B cell (primary cell): ENCODE data around the gene HHIPL1. TPM values are rescaled to one million over a fixed set of nuclear protein-coding genes. Genes with fewer than 3 reads are reported as not detected.

Source experiments
- ATAC-seq: fragments of 200-7000 bp; cut with Tn5 transposase; one replicate; pipeline ENCODE4 v1.10.0; 2021; ENCODE audit warnings: low read depth, mild to moderate bottlenecking, moderate number of reproducible peaks, moderate library complexity
- CTCF ChIA-PET: fragments of 350-600 bp; sonication (Branson Sonifier 250); formaldehyde crosslinking; loops from one replicate; lab custom pipeline; 2021; ENCODE audit warnings: antibody characterized with exemption, inconsistent platforms; lab: Charles Lee
- POLR2A ChIA-PET: fragments of 350-600 bp; sonication (Branson Sonifier 250); formaldehyde crosslinking; loops from one replicate; lab custom pipeline; 2021; ENCODE audit warnings: antibody characterized with exemption; lab: Charles Lee
- DNase-seq: peaks from one replicate; pipeline ENCODE4 v3.0.0; 2013
- H2AFZ ChIP-seq: 2 replicates; pipeline ENCODE4 v1.6.1; 2012; ENCODE audit warnings: mild to moderate bottlenecking, low read depth, low read length; ENCODE audit not compliant: insufficient read depth, poor library complexity, severe bottlenecking
- H3K27ac ChIP-seq, 2 donors: 1 replicate in 1 of 2; 2 replicates in 1 of 2; pipeline ENCODE4 v1.5.1; 2012 to 2013; ENCODE audit warnings: low read length in 2 of 2, mild to moderate bottlenecking in 2 of 2, moderate library complexity in 1 of 2
- H3K27me3 ChIP-seq, 4 experiments: fragments of 200-600 bp in 1 of 4; sonication (generic) in 1 of 4; replicated peaks in 1 of 4; 1 replicate in 2 of 4; 2 replicates in 2 of 4; pipeline versions ENCODE4 v1.6.1 to v1.7.0; 2013 to 2016; ENCODE audit warnings: low read length in 3 of 4, mild to moderate bottlenecking in 2 of 4, mixed read lengths in 1 of 4, moderate library complexity in 1 of 4; ENCODE audit not compliant: insufficient read depth in 4 of 4, control insufficient read depth in 3 of 4; ENCODE audit errors: control extremely low read depth in 1 of 4
- H3K36me3 ChIP-seq, 2 experiments: replicated peaks in 1 of 2; 1 replicate in 1 of 2; 2 replicates in 1 of 2; pipeline versions ENCODE4 v1.6.1 to v1.7.1; 2013; ENCODE audit warnings: low read length in 1 of 2; ENCODE audit not compliant: insufficient read depth in 2 of 2, control insufficient read depth in 1 of 2; ENCODE audit errors: control extremely low read depth in 1 of 2, extremely low read depth in 1 of 2
- H3K4me1 ChIP-seq, 2 donors: fragments of 200-600 bp in 1 of 2; sonication (generic) in 1 of 2; 1 replicate in 1 of 2; 2 replicates in 1 of 2; pipeline versions ENCODE4 v1.5.1 to v1.6.1; 2013 to 2017; ENCODE audit warnings: low read length in 2 of 2; ENCODE audit not compliant: control insufficient read depth in 2 of 2, insufficient read depth in 2 of 2
- H3K4me2 ChIP-seq: replicated peaks from 2 replicates; pipeline ENCODE3; 2012; ENCODE audit warnings: mild to moderate bottlenecking, low read depth, low read length; ENCODE audit not compliant: poor library complexity, severe bottlenecking
- H3K4me3 ChIP-seq, 5 experiments: fragments of 200-600 bp in 1 of 5; sonication (generic) in 1 of 5; 1 replicate in 3 of 5; 2 replicates in 2 of 5; pipeline versions ENCODE4 v1.5.1 to v1.7.0; 2011 to 2016; ENCODE audit warnings: low read length in 4 of 5, mild to moderate bottlenecking in 4 of 5, low read depth in 2 of 5, control low read depth in 1 of 5, moderate library complexity in 1 of 5; ENCODE audit not compliant: insufficient read depth in 1 of 5; ENCODE audit errors: control extremely low read depth in 1 of 5, extremely low read depth in 1 of 5
- H3K79me2 ChIP-seq: fragments of 200-600 bp; sonication (generic); one replicate; pipeline ENCODE4 v1.6.0; 2016; ENCODE audit warnings: low read length; ENCODE audit not compliant: control insufficient read depth, insufficient read depth
- H3K9ac ChIP-seq: fragments of 200-600 bp; sonication (generic); 2 replicates; pipeline ENCODE4 v1.6.1; 2017; ENCODE audit warnings: mild to moderate bottlenecking, low read length, moderate library complexity
- H3K9me3 ChIP-seq, 3 donors: one replicate each; pipeline versions ENCODE4 v1.6.1 to v1.7.1; 2013; ENCODE audit warnings: low read length in 2 of 3; ENCODE audit not compliant: control insufficient read depth in 2 of 3, insufficient read depth in 1 of 3; ENCODE audit errors: control extremely low read depth in 1 of 3
- H4K20me1 ChIP-seq: 2 replicates; pipeline ENCODE4 v1.6.0; 2012; ENCODE audit warnings: mild to moderate bottlenecking, low read length; ENCODE audit not compliant: insufficient read depth, control insufficient read depth, poor library complexity, severe bottlenecking
- H3K27ac Mint-ChIP-seq: one replicate; pipeline ENCODE4 v1.8.0; 2021; ENCODE audit warnings: mixed read lengths
- H3K27me3 Mint-ChIP-seq: one replicate; pipeline ENCODE4 v1.8.0; 2021; ENCODE audit warnings: mixed read lengths
- H3K4me1 Mint-ChIP-seq: one replicate; pipeline ENCODE4 v1.8.0; 2021; ENCODE audit warnings: mixed read lengths
- H3K4me3 Mint-ChIP-seq: one replicate; pipeline ENCODE4 v1.8.0; 2021; ENCODE audit warnings: mixed read lengths
- H3K9me3 Mint-ChIP-seq: one replicate; pipeline ENCODE4 v1.8.0; 2022; ENCODE audit warnings: mixed read lengths; ENCODE audit not compliant: insufficient read depth
- EZH2 ChIP-seq: IDR thresholded peaks from 2 replicates; pipeline ENCODE4 v1.6.1; 2012; ENCODE audit warnings: borderline replicate concordance, low read depth, mild to moderate bottlenecking, moderate library complexity, low read length; ENCODE audit not compliant: insufficient read depth, poor library complexity, severe bottlenecking
- WGBS: methylation state at CpG from one replicate; pipeline ENCODE4 v1.1.5; 2013; ENCODE audit warnings: missing lambda C conversion rate; ENCODE audit not compliant: insufficient coverage; 5-methylcytosine and 5-hydroxymethylcytosine counted together
- intact Hi-C: fragments of 100-400 bp; cut with micrococcal nuclease; formaldehyde crosslinking; loops from one replicate; pipeline ENCODE4 v1.10.0; 2022
- polyA plus RNA-seq: library from polyadenylated mRNA; depleted of rRNA; stranded (reverse); fragments of >200 nt; gene quantifications from 2 replicates; pipeline ENCODE4 v1.2.3, GENCODE V29; 2012
- total RNA-seq, 2 donors: library from RNA; stranded (reverse); fragments of 120-200 nt in 1 of 2; gene quantifications; 1 replicate in 1 of 2; 2 replicates in 1 of 2; pipeline versions ENCODE4 v1.2.3 to v1.2.4, GENCODE V29; 2013 to 2022
- TF ChIP-seq, protein P1 (sequence below): fragments of 200-600 bp; IDR thresholded peaks from one replicate; pipeline ENCODE4 v1.8.0; 2022; ENCODE audit warnings: antibody characterized with exemption, mild to moderate bottlenecking

Gene HHIPL1
- total and polyA plus RNA-seq, 2 donors (not counting 1 experiment from before 2014, with no cell fraction given), result not detected

DNA sequence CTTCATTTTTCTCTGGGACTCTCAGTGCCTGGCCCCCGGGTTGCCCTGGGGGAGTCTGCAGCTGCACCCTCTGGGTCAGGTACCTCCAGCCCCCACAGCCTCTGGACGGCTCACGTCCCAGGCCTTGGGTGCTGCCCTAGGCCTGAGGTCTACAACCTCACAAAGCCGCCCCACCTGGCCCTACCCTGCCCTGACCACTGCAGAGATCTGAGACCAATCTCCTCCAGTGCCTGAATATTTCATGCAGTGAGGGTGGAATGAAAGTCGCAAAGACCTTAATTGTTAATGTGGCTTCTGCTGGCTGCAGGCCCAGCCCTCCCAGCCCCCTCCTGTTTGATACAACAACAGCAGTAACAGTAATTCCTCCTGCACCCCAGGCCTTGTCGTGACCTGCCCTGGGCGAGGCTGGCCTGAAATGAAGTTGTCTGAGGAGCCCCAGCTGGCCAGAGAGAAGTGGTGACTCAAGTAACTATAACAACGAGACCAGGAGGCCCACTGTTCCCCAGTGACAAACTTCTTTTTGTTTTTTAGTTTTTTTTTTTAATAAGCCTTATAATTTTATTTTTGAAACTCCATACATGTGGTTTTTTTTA is 32.1 kb upstream of the HHIPL1 start:
- DNase-seq, result no peak

DNA sequence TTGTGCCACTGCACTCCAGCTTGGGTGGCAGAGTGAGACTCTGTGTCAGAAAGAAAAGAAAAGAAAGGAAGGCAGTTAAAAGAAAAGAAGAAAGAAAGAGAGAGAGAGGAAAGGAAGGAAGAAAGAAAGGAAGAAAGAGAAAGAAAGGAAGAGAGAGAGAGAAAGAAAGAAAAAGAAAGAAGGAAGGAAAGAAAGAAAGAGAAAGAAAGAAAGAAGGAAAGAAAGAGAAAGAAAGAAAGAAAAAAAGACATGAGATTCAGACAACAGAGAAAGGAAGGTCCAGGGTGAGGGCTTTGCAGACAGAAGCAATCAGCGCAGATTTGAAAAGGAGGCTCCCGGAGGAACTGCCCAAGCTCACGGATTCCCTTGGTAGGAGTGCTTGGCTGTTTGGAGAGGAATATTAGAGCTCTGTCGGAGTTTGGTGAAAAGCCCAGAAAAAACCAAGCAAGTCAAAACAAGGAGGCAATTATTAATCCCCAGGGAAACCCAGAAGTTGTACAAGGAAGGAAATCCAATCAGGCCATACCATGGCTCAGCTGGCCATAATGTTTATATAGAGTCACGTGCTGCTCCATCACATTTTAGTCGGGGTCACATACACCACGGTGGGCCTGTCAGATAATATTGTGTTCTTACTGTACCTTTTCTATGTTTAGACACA is 29.3 kb upstream of the HHIPL1 start:
- Histone ChIP-seq H3K4me2 (no peak overlapping the region), H3K4me1 (no peaks in the 10 kb centered on the region), H3K9ac (no peak overlapping the region), H4K20me1 (no peaks in the 10 kb centered on the region), H3K9me3 (no peaks in the 10 kb centered on the region), H3K36me3 (no peaks in the 10 kb centered on the region), H3K27me3 (peaks cover 0 to 30% (median 3%) of the 10 kb centered on the region in 4 experiments), H3K27ac (no peak overlapping the region), H2AFZ (no peak overlapping the region), H3K79me2 (no peaks in the 10 kb centered on the region), H3K4me3 (no peak overlapping the region)
- intact Hi-C loops, result no loop called here
- Mint-ChIP-seq H3K4me3 (no peak overlapping the region), H3K27ac (no peak overlapping the region), H3K9me3 (no peaks in the 10 kb centered on the region), H3K4me1 (no peaks in the 10 kb centered on the region), H3K27me3 (peaks cover 24% of the 10 kb centered on the region)
- ChIA-PET POLR2A (no interaction called here), CTCF (no interaction called here)
- ATAC-seq (no peak), DNase-seq (no peak)
- 77% methylated on average over 6 of the region's 7 CpGs for WGBS
- TF ChIP-seq EZH2, result no peak
- TF ChIP-seq, protein P1, sequence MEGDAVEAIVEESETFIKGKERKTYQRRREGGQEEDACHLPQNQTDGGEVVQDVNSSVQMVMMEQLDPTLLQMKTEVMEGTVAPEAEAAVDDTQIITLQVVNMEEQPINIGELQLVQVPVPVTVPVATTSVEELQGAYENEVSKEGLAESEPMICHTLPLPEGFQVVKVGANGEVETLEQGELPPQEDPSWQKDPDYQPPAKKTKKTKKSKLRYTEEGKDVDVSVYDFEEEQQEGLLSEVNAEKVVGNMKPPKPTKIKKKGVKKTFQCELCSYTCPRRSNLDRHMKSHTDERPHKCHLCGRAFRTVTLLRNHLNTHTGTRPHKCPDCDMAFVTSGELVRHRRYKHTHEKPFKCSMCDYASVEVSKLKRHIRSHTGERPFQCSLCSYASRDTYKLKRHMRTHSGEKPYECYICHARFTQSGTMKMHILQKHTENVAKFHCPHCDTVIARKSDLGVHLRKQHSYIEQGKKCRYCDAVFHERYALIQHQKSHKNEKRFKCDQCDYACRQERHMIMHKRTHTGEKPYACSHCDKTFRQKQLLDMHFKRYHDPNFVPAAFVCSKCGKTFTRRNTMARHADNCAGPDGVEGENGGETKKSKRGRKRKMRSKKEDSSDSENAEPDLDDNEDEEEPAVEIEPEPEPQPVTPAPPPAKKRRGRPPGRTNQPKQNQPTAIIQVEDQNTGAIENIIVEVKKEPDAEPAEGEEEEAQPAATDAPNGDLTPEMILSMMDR, result peak; percentile 11

More for the DNA sequence above, 32.1 kb upstream of the HHIPL1 start:
- Mint-ChIP-seq H3K4me3 (no peak overlapping the region), H3K27me3 (peaks cover 19% of the 10 kb centered on the region), H3K4me1 (no peaks in the 10 kb centered on the region), H3K9me3 (no peaks in the 10 kb centered on the region), H3K27ac (no peak overlapping the region)
- Histone ChIP-seq H3K79me2 (no peaks in the 10 kb centered on the region), H3K27me3 (peaks cover 0 to 16% (median 0%) of the 10 kb centered on the region in 4 experiments), H4K20me1 (no peaks in the 10 kb centered on the region), H3K4me3 (no peak overlapping the region), H3K36me3 (no peaks in the 10 kb centered on the region), H2AFZ (no peak overlapping the region), H3K9me3 (no peaks in the 10 kb centered on the region), H3K4me2 (no peak overlapping the region), H3K9ac (no peak overlapping the region), H3K4me1 (no peaks in the 10 kb centered on the region), H3K27ac (no peak overlapping the region)
- ATAC-seq, result no peak
- TF ChIP-seq EZH2, result no peak
- TF ChIP-seq, protein P1, result no peak
- intact Hi-C loops, result no loop called here
- 93% methylated on average over 6 of the region's 8 CpGs for WGBS
- POLR2A ChIA-PET, result no interaction called here
- CTCF ChIA-PET, result no interaction called here
